GM10266 (cell line): ENCODE measurements around the gene CCM2.

Experiments used
- DNase-seq: peaks from one replicate; pipeline ENCODE4 v3.0.0; 2012; ENCODE audit errors: extremely low spot score
- CTCF ChIP-seq: IDR thresholded peaks from 2 replicates; pipeline ENCODE4 v1.5.1; 2012; ENCODE audit warnings: mild to moderate bottlenecking, low read depth; ENCODE audit not compliant: control insufficient read depth, insufficient read depth; ENCODE audit errors: missing control alignments

Gene CCM2

GRCh38 chr7:45073786-45074527 is 74.0 kb downstream of the CCM2 start:
- no peak for DNase-seq
- TF ChIP-seq CTCF: no peak

GRCh38 chr7:45074528-45075354 is 74.7 kb downstream of the CCM2 start:
- no peak for TF ChIP-seq CTCF
- no peak for DNase-seq

- no peak for TF ChIP-seq CTCF
- DNase-seq: no peak
Measured at GRCh38 chr7:45075355-45075644, 75.3 kb downstream of the CCM2 start.

- no peak for DNase-seq
- no peak for TF ChIP-seq CTCF
Measured at GRCh38 chr7:45075871-45076796, 76.1 kb downstream of the CCM2 start.

GRCh38 chr7:45076946-45077345 is 76.9 kb downstream of the CCM2 start:
- TF ChIP-seq CTCF: no peak
- no peak for DNase-seq

- TF ChIP-seq CTCF: no peak
- no peak for DNase-seq
Measured at GRCh38 chr7:45077579-45077978, 77.6 kb downstream of the CCM2 start.
